Endodermal cell (in vitro differentiated cells): ENCODE measurements around the gene DDRGK1. TPM values are rescaled to one million over a fixed set of nuclear protein-coding genes. Genes with fewer than 3 reads are reported as not detected.
A peak's percentile ranks its signal among the peaks of the same experiment; 100 is the strongest.

ENCODE experiments used
- DNase-seq: peaks from one replicate; pipeline ENCODE4 v3.0.0-alpha.2; 2017
- H3K27ac ChIP-seq: 2 replicates; pipeline ENCODE4 v1.5.1; 2013; ENCODE audit warnings: mild to moderate bottlenecking, low read depth, low read length, moderate library complexity
- H3K27me3 ChIP-seq: 2 replicates; pipeline ENCODE4 v1.6.1; 2013; ENCODE audit warnings: mild to moderate bottlenecking, low read length, moderate library complexity; ENCODE audit not compliant: insufficient read depth, control insufficient read depth, poor library complexity, severe bottlenecking
- H3K36me3 ChIP-seq: 2 replicates; pipeline ENCODE4 v1.7.0; 2013; ENCODE audit warnings: mild to moderate bottlenecking, low read length, moderate library complexity; ENCODE audit not compliant: control insufficient read depth, insufficient read depth
- H3K4me1 ChIP-seq: one replicate; pipeline ENCODE4 v1.7.0; 2013; ENCODE audit warnings: low read length; ENCODE audit not compliant: control insufficient read depth, insufficient read depth
- H3K4me3 ChIP-seq: 2 replicates; pipeline ENCODE4 v1.5.1; 2013; ENCODE audit warnings: mild to moderate bottlenecking, low read length, moderate library complexity
- H3K9ac ChIP-seq: 2 replicates; pipeline ENCODE4 v1.6.1; 2013; ENCODE audit warnings: mild to moderate bottlenecking, low read length, moderate library complexity; ENCODE audit not compliant: poor library complexity, severe bottlenecking; ENCODE audit errors: extremely low read depth
- H3K9me3 ChIP-seq: 2 replicates; pipeline ENCODE4 v1.6.1; 2013; ENCODE audit warnings: mild to moderate bottlenecking, low read length, moderate library complexity; ENCODE audit not compliant: control insufficient read depth
- H3K27ac Mint-ChIP-seq: 2 replicates; pipeline ENCODE4 v1.8.0; 2020; ENCODE audit warnings: mixed read lengths
- H3K27me3 Mint-ChIP-seq: 2 replicates; pipeline ENCODE4 v1.8.0; 2021; ENCODE audit warnings: mild to moderate bottlenecking, mixed read lengths; ENCODE audit not compliant: insufficient read depth
- H3K36me3 Mint-ChIP-seq: 2 replicates; pipeline ENCODE4 v1.8.0; 2020; ENCODE audit warnings: low read depth, mixed read lengths
- H3K4me1 Mint-ChIP-seq: 2 replicates; pipeline ENCODE4 v1.8.0; 2020; ENCODE audit warnings: mixed read lengths
- H3K4me3 Mint-ChIP-seq: 2 replicates; pipeline ENCODE4 v1.8.0; 2020; ENCODE audit warnings: mild to moderate bottlenecking, moderate library complexity, mixed read lengths
- H3K9me3 Mint-ChIP-seq: 2 replicates; pipeline ENCODE4 v1.8.0; 2020; ENCODE audit warnings: mild to moderate bottlenecking, mixed read lengths
- CTCF ChIP-seq: fragments of 200-600 bp; sonication (generic); conservative IDR thresholded peaks from 2 replicates; pipeline ENCODE4 v1.5.0; 2021; ENCODE audit warnings: antibody characterized with exemption, mild to moderate bottlenecking
- WGBS, 2 experiments: methylation state at CpG; one replicate each; pipeline versions ENCODE4 v1.1.5 to v1.1.7; 2013; ENCODE audit warnings: missing lambda C conversion rate in 2 of 2, mixed read lengths in 1 of 2; ENCODE audit not compliant: insufficient coverage in 1 of 2, insufficient read length in 1 of 2; 5-methylcytosine and 5-hydroxymethylcytosine counted together
- total RNA-seq, 2 donors: library from RNA; stranded (reverse); fragmentation: NEBNext Ultra II Directional in 1 of 2; extraction: Animal tissue kit (Norgen Biotek cat#: 25700) in 1 of 2; gene quantifications; 2 replicates in 1 of 2; 3 replicates in 1 of 2; pipeline ENCODE4 v1.2.1, GENCODE V29; 2021

Gene DDRGK1
- total RNA-seq, 2 donors from 2014 or later, result 55.0 to 59.3 TPM

GRCh38 chr20:3224681-3225421, 20.4 kb upstream of the DDRGK1 start:
- Histone ChIP-seq H3K27ac (no peak overlapping the region), H3K9me3 (no peaks in the 10 kb centered on the region), H3K36me3 (peaks cover 43% of the 10 kb centered on the region), H3K27me3 (no peaks in the 10 kb centered on the region), H3K4me1 (peaks cover 10% of the 10 kb centered on the region), H3K4me3 (no peak overlapping the region), H3K9ac (no peak overlapping the region)
- Mint-ChIP-seq H3K27ac (peak overlapping the region; percentile 75), H3K9me3 (no peaks in the 10 kb centered on the region), H3K27me3 (no peaks in the 10 kb centered on the region), H3K36me3 (peaks cover 30% of the 10 kb centered on the region), H3K4me3 (no peak overlapping the region), H3K4me1 (peaks cover 23% of the 10 kb centered on the region)
- 94 to 95% methylated on average over 6 to 8 of the region's 8 CpGs for WGBS, 2 experiments
- no peak for TF ChIP-seq CTCF
- no peak for DNase-seq

GRCh38 chr20:3223994-3224680, 19.7 kb upstream of the DDRGK1 start:
- H3K27me3 ChIP-seq, result no peaks in the 10 kb centered on the region
- H3K36me3 ChIP-seq, result peaks cover 50% of the 10 kb centered on the region
- 89 to 93% methylated on average over 9 to 20 of the region's 20 CpGs for WGBS, 2 experiments
- H3K4me3 ChIP-seq, result no peak overlapping the region
- Mint-ChIP-seq H3K36me3 (peaks cover 31% of the 10 kb centered on the region), H3K27ac (peak overlapping the region; percentile 75), H3K9me3 (no peaks in the 10 kb centered on the region), H3K4me1 (peaks cover 23% of the 10 kb centered on the region), H3K4me3 (no peak overlapping the region), H3K27me3 (no peaks in the 10 kb centered on the region)
- peaks cover 10% of the 10 kb centered on the region for H3K4me1 ChIP-seq
- H3K9me3 ChIP-seq, result no peaks in the 10 kb centered on the region
- DNase-seq, result no peak
- H3K27ac ChIP-seq, result no peak overlapping the region
- no peak for TF ChIP-seq CTCF
- no peak overlapping the region for H3K9ac ChIP-seq

GRCh38 chr20:3223651-3223993, 19.1 kb upstream of the DDRGK1 start:
- no peak overlapping the region for H3K4me3 ChIP-seq
- Mint-ChIP-seq H3K36me3 (peaks cover 32% of the 10 kb centered on the region), H3K9me3 (no peaks in the 10 kb centered on the region), H3K27me3 (no peaks in the 10 kb centered on the region), H3K27ac (peak overlapping the region; percentile 78), H3K4me1 (peaks cover 24% of the 10 kb centered on the region), H3K4me3 (no peak overlapping the region)
- H3K9me3 ChIP-seq, result no peaks in the 10 kb centered on the region
- no peaks in the 10 kb centered on the region for H3K27me3 ChIP-seq
- peaks cover 12% of the 10 kb centered on the region for H3K4me1 ChIP-seq
- WGBS, 2 experiments, result 88 to 100% methylated on average over 1 to 6 of the region's 6 CpGs
- H3K27ac ChIP-seq, result no peak overlapping the region
- peaks cover 50% of the 10 kb centered on the region for H3K36me3 ChIP-seq
- DNase-seq, result no peak
- TF ChIP-seq CTCF, result no peak
- no peak overlapping the region for H3K9ac ChIP-seq
